HG03378 (cell line): Measurements from ENCODE around the gene INTU.
"Not testable (repeated sequence)": the region's sequence is repeated elsewhere in the genome, so short reads cannot be mapped to it uniquely, and the experiment has no call there.

ENCODE experiments used
- ATAC-seq: cut with Tn5 transposase; IDR thresholded peaks from one replicate; pipeline ENCODE4 v1.9.1; 2021; ENCODE audit warnings: mild to moderate bottlenecking, moderate library complexity; ENCODE audit not compliant: unreplicated experiment

INTU gene

GRCh38 chr4:127632420-127633403 lies at the start of gene INTU:
INTU (plus strand) TSS chr4:127632957; CDS start chr4:127633035, 78 bp downstream.
- ATAC-seq: peak; percentile 97

- not testable (repeated sequence) for ATAC-seq
These were observed 46.3 kb upstream of the INTU start for GRCh38 chr4:127586496-127586895.

GRCh38 chr4:127586922-127587571 lies 45.7 kb upstream of the INTU start:
- peak; percentile 98 for ATAC-seq

GRCh38 chr4:127589153-127589552 lies 43.6 kb upstream of the INTU start:
- ATAC-seq: not testable (repeated sequence)

- ATAC-seq: no peak
These were observed 34.1 kb upstream of the INTU start for GRCh38 chr4:127598656-127599055.

GRCh38 chr4:127601029-127601428 lies 31.7 kb upstream of the INTU start:
- ATAC-seq: no peak

GRCh38 chr4:127604949-127605709 lies 27.6 kb upstream of the INTU start:
- ATAC-seq: no peak

- no peak for ATAC-seq
These were observed 25.9 kb upstream of the INTU start for GRCh38 chr4:127606823-127607222.

GRCh38 chr4:127609484-127609883 lies 23.3 kb upstream of the INTU start:
- no peak for ATAC-seq

GRCh38 chr4:127610488-127610887 lies 22.3 kb upstream of the INTU start:
- ATAC-seq: no peak

- ATAC-seq: no peak
These were observed 15.9 kb upstream of the INTU start for GRCh38 chr4:127616898-127617297.

- no peak for ATAC-seq
These were observed 14.3 kb upstream of the INTU start for GRCh38 chr4:127618427-127618826.

- ATAC-seq: no peak
These were observed 10.2 kb upstream of the INTU start for GRCh38 chr4:127622621-127622920.

GRCh38 chr4:127622921-127623796 lies 9.6 kb upstream of the INTU start:
- no peak for ATAC-seq

GRCh38 chr4:127623797-127624083 lies 9.0 kb upstream of the INTU start:
- ATAC-seq: no peak

GRCh38 chr4:127624173-127624572 lies 8.6 kb upstream of the INTU start:
- ATAC-seq: no peak

GRCh38 chr4:127629371-127629770 lies 3.4 kb upstream of the INTU start:
- no peak for ATAC-seq

- no peak for ATAC-seq
These were observed 2.6 kb upstream of the INTU start for GRCh38 chr4:127630152-127630551.

GRCh38 chr4:127631420-127631819 lies 1.3 kb upstream of the INTU start:
- ATAC-seq: no peak

GRCh38 chr4:127634181-127634580 lies 1.4 kb downstream of the INTU start:
- ATAC-seq: no peak

- no peak for ATAC-seq
These were observed 8.8 kb downstream of the INTU start for GRCh38 chr4:127641524-127641923.
